22Rv1 (cell line): Measurements from ENCODE around the gene KCNMB3.

Source experiments
- H3K27ac ChIP-seq: fragments of 450-650 bp; 2 replicates; pipeline ENCODE4 v1.5.1; 2017
- ZFX ChIP-seq: fragments of 450-650 bp; IDR thresholded peaks from 2 replicates; pipeline ENCODE4 v1.6.1; 2017; ENCODE audit warnings: antibody characterized with exemption, borderline replicate concordance
- TF ChIP-seq, protein P1 (sequence below): fragments of 450-650 bp; IDR thresholded peaks from 2 replicates; pipeline ENCODE4 v1.5.1; 2017; ENCODE audit warnings: mild to moderate bottlenecking

Gene KCNMB3

DNA sequence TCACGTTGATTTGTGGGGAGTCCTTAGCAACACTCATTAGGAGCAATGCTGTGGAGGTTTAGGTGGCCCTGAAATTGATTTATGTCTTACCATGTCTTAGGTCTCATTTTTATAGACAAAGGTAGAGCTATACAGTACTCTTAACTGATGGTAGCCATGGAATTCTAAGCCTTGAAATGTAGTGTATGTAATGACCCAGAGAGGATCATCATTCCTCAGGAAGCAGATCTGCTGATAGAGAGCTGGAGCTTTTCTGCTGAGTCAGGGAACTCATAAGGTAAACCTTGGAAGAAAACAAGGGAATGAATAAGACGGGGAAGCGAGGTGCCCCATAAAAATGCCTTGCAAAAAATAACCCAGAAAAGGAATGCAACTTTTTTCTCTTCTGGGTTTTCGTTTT lies 37.9 kb upstream of the KCNMB3 start:
- no peak overlapping the region for H3K27ac ChIP-seq
- no peak for TF ChIP-seq ZFX
- TF ChIP-seq, protein P1, sequence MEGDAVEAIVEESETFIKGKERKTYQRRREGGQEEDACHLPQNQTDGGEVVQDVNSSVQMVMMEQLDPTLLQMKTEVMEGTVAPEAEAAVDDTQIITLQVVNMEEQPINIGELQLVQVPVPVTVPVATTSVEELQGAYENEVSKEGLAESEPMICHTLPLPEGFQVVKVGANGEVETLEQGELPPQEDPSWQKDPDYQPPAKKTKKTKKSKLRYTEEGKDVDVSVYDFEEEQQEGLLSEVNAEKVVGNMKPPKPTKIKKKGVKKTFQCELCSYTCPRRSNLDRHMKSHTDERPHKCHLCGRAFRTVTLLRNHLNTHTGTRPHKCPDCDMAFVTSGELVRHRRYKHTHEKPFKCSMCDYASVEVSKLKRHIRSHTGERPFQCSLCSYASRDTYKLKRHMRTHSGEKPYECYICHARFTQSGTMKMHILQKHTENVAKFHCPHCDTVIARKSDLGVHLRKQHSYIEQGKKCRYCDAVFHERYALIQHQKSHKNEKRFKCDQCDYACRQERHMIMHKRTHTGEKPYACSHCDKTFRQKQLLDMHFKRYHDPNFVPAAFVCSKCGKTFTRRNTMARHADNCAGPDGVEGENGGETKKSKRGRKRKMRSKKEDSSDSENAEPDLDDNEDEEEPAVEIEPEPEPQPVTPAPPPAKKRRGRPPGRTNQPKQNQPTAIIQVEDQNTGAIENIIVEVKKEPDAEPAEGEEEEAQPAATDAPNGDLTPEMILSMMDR: no peak

DNA sequence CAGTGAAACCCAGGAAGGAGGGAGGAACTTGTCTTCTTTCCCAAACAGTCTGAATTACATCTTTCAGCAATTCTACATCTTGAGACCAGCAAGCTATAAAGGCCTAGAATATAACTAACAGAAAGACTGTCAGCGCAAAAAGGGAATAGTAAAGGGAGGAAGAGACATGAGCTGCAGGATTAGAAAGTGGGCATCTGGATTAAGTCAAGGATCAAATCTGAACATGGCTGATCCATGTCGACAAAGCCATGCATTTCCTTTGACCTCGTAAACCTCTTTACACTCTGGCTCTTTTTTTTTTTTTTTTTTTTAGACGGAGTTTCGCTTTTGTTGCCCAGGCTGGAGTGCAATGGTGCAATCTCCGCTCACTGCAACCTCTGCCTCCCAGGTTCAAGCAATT lies 35.4 kb upstream of the KCNMB3 start:
- TF ChIP-seq, protein P1: no peak
- TF ChIP-seq ZFX: no peak

GRCh38 chr3:179281825-179282224 lies 30.9 kb upstream of the KCNMB3 start:
- no peak for TF ChIP-seq ZFX
- TF ChIP-seq, protein P1: no peak
- H3K27ac ChIP-seq: no peak overlapping the region

More for the DNA sequence above, 35.4 kb upstream of the KCNMB3 start:
- no peak overlapping the region for H3K27ac ChIP-seq

- no peak overlapping the region for H3K27ac ChIP-seq
- no peak for TF ChIP-seq ZFX
- TF ChIP-seq, protein P1: no peak
These were observed 28.9 kb upstream of the KCNMB3 start for GRCh38 chr3:179279837-179280236.

GRCh38 chr3:179278932-179279693 lies 28.2 kb upstream of the KCNMB3 start:
- TF ChIP-seq, protein P1: no peak
- no peak for TF ChIP-seq ZFX
- H3K27ac ChIP-seq: no peak overlapping the region

GRCh38 chr3:179278151-179278550 lies 27.2 kb upstream of the KCNMB3 start:
- H3K27ac ChIP-seq: no peak overlapping the region
- TF ChIP-seq ZFX: no peak
- TF ChIP-seq, protein P1: no peak

GRCh38 chr3:179276743-179277142 lies 25.8 kb upstream of the KCNMB3 start:
- TF ChIP-seq, protein P1: no peak
- no peak for TF ChIP-seq ZFX
- H3K27ac ChIP-seq: no peak overlapping the region
